Activated CD4-positive, alpha-beta T cell treated with anti-CD3 and anti-CD28 coated beads, Interleukin-2, amount 50 U/mL, for 48 hours (primary cell): Measurements from ENCODE around the gene BAIAP2L2.
"Not testable (repeated sequence)": the region's sequence is repeated elsewhere in the genome, so short reads cannot be mapped to it uniquely, and the experiment has no call there.

Experiments used
- DNase-seq, 2 experiments: peaks; one replicate each; pipeline ENCODE4 v3.0.0-alpha.2; 2020

Gene BAIAP2L2

GRCh38 chr22:38080474-38080849, 30.0 kb downstream of the BAIAP2L2 start:
- no peak for DNase-seq

- no peak for DNase-seq
These were observed 30.7 kb downstream of the BAIAP2L2 start for GRCh38 chr22:38079804-38080203.

DNA sequence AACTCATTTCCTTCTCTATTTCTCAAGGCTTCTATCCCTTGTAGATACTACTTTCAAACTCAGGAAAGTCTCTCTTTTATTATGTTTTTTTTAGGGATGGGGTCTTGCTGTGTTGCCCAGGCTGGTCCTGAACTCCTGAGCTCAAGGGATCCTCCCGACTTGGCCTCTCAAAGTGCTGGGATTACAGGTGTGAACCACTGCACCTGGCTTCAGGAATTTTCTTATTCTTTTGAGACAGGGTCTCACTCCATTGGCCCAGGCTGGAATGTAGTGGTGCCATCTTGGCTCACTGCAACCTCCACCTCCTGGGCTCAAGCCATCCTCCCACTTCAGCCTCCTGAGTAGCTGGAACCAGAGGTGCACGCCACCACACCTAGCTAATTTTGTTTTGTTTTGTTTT, 31.3 kb downstream of the BAIAP2L2 start:
- not testable (repeated sequence) for DNase-seq

DNA sequence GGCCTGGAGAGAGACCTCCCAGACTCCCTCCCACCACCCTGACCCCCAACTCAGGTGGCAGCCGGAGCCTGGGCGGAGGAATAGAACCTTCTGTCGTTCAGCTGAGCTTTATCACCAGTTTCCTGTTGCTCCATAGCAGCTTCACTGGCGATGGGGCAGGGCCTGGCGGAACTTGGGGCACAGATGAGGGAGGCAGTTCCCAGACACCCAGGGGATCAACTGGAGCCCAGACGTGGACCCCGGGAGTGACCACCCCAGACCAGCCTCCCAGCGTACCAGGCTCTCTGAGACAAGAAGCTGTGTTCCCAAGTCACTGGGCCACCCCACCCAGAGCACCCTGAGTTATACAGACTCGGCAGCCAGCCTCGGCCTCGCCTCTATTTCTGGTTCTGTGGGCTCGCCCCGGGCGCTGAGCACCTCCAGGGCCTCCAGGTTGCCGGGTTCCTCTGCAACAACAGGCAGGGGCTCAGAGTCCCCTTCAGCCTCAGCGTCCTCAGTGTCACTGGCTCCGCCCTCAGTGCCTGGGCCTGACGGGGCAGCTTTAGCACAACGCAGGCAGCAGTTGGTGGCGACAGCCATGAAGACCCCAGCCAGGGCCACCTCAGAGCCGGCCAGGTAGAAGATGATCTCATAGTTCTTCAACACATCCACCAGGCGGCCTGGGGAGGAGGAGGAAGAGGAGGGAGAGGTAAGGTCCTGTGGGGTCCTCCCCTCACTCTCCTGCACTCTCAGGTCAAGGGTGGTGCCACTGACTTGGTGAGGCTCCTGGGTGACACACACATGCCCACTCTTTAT, 32.2 kb downstream of the BAIAP2L2 start:
- no peak for DNase-seq

DNA sequence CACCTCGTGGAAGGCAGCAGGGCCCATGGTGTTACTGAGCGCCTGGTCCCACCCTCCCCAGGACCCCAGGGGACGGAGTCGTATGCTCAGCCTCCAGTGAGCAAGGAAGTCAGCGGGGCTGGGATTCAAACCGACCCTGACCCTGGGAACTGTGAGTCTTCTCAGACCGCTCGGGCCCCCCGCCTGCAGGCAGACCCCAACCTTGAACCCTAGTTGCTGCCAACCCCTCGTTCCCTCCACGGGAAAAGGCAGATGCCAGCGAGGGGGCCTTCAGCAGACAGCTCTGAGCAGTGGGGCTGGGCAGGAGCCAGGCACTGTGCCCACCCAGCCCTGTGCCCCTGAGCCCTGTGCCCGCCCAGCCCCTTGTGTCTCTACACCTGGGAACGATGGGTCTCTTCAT, 32.9 kb downstream of the BAIAP2L2 start:
- no peak for DNase-seq

GRCh38 chr22:38077096-38077495, 33.4 kb downstream of the BAIAP2L2 start:
- no peak for DNase-seq

GRCh38 chr22:38075961-38076360, 34.5 kb downstream of the BAIAP2L2 start:
- DNase-seq = no peak

DNA sequence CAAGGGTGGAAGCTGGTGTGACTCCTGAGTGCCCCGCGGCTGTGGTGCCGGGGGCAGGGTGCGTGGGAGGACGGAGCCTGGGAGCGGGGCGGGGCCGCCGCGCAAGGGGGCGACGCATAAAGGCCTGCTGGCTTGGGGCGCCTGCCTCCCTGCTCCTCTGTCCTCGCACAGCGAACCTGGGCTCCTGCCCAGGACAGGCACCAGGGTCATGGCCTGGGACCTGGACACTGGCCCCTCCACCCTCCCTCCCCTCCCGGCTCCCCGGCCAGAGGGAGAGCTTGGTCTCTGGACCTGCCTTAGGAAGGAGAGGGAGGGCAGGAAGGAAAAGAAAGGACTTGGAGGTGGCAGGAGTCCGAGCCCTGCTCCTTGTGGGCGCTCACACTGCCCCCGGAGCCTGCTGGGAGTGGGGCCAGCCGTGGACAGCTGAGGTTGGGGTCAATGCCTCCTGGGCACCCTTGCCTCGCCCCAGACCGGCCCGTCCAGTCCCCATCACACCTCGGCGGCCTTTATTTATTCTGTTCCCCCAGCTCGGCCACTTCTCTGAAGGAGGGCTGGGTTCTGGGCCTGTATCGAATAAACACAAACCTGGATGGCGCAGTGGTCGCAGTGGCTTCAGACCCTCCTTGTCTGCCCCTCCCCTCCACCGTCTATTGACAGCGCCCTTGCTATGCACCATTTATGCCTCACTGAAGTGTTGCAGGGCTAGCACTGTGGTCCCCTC, 35.2 kb downstream of the BAIAP2L2 start:
- no peak for DNase-seq

DNA sequence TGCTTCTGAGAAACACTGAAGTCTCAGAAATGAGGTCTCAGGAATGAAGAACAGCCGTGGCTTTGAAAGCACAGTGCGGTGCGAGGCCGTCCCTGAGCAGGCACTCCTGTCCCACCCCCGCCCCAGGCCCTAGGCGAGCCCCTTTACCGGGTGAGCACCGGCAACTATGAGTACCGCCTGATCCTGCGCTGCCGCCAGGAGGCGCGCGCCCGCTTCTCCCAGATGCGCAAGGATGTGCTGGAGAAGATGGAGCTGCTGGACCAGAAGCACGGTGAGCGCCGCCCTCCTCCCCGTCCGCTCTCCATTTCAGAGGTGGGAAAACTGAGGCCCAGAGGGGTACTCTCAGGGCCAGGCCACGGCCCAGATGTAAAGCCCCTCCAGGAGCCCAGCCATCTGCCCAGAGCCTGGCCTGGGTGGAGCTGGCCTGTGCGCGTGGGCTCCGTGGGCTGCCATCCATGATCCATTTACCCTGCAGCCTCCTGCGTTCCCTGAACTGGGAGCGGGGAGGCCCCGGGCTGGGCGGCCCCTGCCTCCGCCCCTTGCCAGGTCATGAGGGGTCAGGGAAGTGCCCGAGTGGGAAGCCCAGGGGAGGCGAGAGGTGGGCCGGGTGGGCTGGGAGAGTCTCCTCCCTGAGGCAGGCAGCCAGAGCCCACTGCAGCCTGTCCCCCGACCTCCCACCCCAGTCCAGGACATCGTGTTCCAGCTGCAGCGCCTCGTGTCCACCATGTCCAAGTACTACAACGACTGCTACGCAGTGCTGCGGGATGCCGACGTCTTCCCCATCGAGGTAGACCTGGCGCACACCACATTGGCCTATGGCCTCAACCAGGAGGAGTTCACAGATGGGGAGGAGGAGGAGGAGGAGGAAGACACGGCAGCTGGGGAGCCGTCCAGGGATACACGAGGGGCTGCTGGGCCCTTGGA, 36.0 kb downstream of the BAIAP2L2 start:
- DNase-seq = no peak

- DNase-seq = no peak
These were observed 37.0 kb downstream of the BAIAP2L2 start for GRCh38 chr22:38073150-38074130.

DNA sequence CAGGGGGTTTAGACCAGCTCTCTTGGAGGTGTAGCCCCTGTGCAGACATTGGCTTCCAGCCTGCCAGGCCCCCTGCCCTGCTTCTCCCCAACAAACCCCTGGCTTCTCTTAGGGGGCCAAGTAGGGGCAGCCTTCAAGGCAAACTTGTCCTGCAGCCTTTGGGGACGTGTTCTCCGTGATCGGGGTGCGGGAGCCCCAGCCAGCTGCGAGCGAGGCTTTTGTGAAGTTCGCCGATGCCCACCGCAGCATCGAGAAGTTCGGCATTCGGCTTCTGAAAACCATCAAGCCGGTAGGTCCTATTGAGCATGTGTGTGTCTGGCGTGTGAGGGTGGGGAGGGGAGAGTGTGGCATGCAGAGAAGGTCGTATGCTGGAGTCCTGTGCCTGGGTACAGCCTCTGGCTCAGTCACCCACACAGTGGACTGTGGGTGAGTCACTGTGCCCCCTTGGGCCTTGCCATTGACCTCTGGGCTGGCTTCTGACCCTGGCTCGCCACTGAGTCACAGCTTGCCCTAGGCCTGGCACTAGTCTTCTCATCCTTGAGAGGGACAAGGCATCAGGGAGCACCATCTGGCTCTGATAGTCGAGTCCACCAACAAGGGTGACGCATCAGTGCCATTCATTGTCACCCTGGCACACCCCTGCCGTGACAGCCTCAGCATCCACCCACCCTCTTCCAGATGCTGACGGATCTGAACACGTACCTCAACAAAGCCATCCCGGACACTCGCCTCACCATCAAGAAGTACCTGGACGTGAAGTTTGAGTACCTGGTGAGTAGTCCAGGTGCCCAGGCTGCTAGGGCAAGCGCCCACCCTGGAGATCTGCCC, 37.9 kb downstream of the BAIAP2L2 start:
- no peak for DNase-seq

DNA sequence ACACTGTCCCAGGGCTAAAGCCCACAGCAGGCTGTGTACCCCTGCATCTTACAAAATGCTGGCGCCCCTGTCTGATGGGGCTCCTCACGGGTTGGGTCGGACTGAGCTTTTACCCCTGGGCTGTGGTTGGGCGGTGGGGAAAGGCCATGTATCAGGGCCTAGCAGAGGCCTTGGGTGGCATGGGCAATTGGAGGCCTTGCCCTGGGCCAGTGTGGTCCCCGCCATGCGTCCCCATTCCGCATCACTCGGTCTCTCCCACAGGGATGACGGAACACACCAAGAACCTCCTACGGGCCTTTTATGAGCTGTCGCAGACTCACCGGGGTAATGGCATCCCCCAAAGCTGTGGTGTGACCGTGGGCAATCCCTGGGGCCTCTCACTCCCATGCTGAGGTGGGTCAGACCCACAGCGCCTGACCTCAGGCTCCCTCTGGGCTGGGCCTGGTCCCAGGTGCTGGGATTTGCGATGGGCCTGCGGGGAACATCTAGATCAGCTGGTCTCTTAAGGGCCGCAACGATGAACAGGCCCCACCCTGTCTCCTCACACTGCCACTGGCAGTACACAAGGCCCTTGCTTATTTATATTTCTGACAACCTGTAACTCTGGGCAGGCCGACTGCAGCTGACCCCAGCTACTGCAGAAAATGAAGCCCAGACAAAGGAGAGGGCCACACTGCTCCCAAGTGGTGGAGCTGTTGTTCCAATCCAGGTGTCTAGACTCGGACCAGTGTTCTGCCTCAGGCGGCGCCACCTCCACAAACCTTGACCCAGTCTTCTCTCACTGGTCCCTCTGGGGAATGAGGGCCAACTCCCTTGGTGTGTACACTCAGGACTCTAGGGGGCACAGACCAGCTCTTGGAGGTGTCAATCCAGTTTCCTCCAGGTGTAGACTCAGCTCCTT, 38.8 kb downstream of the BAIAP2L2 start:
- no peak for DNase-seq

- no peak for DNase-seq
These were observed 40.1 kb downstream of the BAIAP2L2 start for GRCh38 chr22:38070250-38070921.

DNA sequence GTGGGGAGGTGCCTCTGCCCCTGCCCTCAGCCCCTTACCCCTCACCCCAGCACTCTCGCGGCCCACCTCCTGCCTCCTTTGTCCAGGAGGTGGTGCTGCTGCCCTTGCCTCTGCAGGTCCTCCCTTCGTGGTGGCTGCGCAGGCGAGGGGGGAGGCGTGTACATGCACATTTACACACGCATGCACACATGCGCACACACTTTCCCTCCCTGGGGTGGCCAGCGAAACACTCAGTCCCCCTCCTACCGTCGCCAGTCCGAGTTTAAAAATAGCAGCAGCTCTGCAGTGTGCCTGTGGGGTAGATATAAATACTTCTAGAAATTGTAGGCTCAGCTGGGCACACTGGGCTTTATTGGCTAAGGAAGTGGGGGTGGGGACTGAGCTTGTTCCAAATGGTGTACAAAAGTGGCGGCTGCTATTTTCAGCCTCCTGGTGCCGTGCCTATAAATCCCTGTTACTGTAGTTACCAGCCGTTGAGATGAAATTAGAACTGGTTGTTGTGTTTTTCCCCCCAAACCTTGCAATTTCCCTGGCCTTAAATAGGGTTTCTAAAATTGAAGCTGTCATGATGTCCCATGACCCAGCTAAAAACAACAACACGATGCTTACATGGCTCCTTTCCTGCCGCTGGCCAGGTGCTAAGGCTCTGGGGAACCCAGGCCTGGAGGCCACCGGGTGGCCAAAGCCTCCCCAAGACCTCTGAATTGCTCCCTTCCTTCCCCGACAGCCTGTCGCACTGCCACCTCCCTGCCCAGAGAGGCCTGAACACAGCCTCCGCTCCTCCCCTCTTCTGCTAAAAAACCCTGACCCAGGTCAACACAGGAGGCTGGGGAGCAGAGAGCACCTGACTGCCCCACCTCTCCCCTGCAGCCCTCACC, 40.9 kb downstream of the BAIAP2L2 start:
- no peak for DNase-seq

DNA sequence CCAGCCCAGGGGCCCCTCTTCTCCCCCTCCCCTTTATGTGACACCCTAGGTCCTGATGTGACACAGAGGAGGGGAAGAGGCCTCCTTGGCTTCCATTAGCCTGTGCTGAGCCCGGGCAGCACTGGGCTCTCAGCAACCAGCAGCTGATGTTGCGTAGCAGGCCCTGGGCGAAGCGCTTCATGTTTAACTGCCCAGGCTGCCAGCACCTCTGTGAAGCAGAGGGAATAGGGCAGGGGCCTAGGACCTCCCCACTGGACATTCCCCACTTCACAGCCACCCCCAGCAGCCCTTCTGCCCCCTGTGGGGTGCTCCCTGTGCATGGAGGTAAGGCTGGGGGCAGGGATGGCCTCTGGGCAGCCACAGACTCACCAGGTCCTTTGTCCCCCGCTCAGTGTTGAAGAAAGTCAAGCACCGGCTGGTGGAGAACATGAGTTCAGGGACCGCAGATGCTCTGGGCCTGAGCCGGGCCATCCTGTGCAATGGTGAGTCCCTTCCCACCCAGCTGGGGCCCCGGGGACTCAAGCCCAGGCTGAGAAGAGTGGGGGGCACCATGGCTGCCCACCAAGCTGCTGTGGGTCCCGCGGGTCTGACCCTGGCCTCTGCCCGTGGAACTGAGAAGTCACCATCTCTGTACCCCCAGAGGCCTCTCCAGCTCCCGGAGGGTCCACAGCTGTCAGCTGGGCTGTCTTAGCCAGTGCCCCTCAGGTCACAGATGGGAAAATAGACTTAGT, 41.7 kb downstream of the BAIAP2L2 start:
- no peak for DNase-seq

DNA sequence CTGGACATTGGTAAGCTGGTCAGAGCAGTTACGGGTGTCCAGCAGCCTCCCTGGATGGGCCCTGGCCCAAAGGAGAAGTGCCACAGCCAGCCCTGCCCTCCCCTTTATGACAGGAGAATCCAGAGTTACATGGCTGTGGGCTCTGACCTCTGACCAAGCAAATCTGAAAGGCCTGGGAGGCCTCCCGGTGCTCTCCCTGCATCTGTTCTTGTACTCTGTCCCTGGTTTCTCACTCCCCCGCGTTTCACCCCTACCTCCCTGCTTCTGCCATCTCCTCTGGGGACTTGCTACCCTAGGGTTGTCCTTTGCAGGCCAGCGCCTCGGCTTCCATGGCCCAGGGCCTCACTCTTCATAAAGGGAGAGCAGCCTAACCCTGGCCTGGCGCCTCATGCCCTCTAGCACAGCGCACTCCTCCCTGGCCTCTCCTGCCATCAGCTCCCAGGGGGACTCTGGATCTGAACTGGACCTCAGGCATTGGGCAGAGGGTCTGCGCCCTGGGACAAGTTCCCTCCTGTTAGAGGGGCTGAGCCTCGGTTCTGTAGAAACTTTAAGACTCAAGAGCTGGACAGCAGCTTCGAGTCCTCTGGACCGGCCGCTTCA, 42.6 kb downstream of the BAIAP2L2 start:
- DNase-seq = no peak

- DNase-seq = no peak
These were observed 43.5 kb downstream of the BAIAP2L2 start for GRCh38 chr22:38067028-38067415.
